ENCODE data around the gene PPP3R2.

DNA sequence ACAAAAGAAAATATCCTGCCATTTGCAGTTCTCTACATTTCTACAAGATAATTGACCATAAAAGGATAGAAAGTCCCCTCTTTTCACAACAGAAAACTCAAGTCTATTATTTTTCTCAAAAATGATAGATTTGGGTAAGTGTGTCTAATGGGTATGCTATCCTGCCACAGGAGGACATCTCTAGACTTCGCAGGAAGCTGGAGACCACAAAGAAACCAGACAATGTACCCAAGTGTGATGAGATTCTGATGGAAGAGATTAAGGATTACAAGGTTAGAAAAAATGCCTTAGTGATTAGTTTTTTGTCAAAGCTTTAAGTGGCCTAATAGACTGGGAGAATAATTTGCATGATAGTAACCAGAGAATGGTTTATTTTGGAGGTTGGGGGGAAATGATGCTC is 33.0 kb downstream of the PPP3R2 start:
- no peak for TF ChIP-seq YY1 (IDR thresholded peaks at IDR 0.05; ENCODE audit: insufficient read depth, insufficient read length)
- no peak for TF ChIP-seq SUZ12 (IDR thresholded peaks at IDR 0.05; ENCODE audit: extremely low read depth, insufficient read depth, insufficient read length)

Data from NT2/D1 (cell line).